KMS-11 (cell line): ENCODE data around the gene DGUOK.
A peak's percentile ranks its signal among the peaks of the same experiment; 100 is the strongest.

Experiments used
- H2AFZ ChIP-seq: fragments of 200-600 bp; sonication (generic); 2 replicates; pipeline ENCODE4 v1.6.1; 2016; ENCODE audit warnings: antibody characterized with exemption, mixed run types, low read depth
- H3K27ac ChIP-seq: fragments of 200-600 bp; sonication (generic); 2 replicates; pipeline ENCODE4 v1.6.1; 2016; ENCODE audit warnings: mild to moderate bottlenecking, mixed run types
- H3K27me3 ChIP-seq: fragments of 200-600 bp; sonication (generic); 2 replicates; pipeline ENCODE4 v1.6.1; 2017; ENCODE audit warnings: mild to moderate bottlenecking, low read depth, mixed run types, moderate library complexity; ENCODE audit not compliant: insufficient read depth
- H3K36me3 ChIP-seq: fragments of 200-600 bp; sonication (generic); 2 replicates; pipeline ENCODE4 v1.6.1; 2017; ENCODE audit warnings: mild to moderate bottlenecking, mixed run types; ENCODE audit not compliant: insufficient read depth
- H3K4me1 ChIP-seq: fragments of 200-600 bp; sonication (generic); 2 replicates; pipeline ENCODE4 v1.6.1; 2016; ENCODE audit warnings: mild to moderate bottlenecking, low read depth, mixed run types; ENCODE audit not compliant: poor library complexity, severe bottlenecking
- H3K4me2 ChIP-seq: fragments of 200-600 bp; sonication (generic); 2 replicates; pipeline ENCODE4 v1.7.0; 2016; ENCODE audit warnings: mild to moderate bottlenecking, mixed run types
- H3K4me3 ChIP-seq: fragments of 200-600 bp; sonication (generic); IDR thresholded peaks from 2 replicates; pipeline ENCODE4 v1.6.1; 2017; ENCODE audit warnings: low read depth, low read length, mixed read lengths; ENCODE audit not compliant: insufficient read depth
- H3K79me2 ChIP-seq: fragments of 200-600 bp; sonication (generic); 2 replicates; pipeline ENCODE4 v1.6.1; 2016; ENCODE audit warnings: low read depth, mixed run types; ENCODE audit not compliant: insufficient read depth
- H3K9ac ChIP-seq: fragments of 200-600 bp; sonication (generic); 2 replicates; pipeline ENCODE4 v1.6.1; 2016; ENCODE audit warnings: mild to moderate bottlenecking, mixed run types
- H4K20me1 ChIP-seq: fragments of 200-600 bp; sonication (generic); 2 replicates; pipeline ENCODE4 v1.6.1; 2016; ENCODE audit warnings: mild to moderate bottlenecking, mixed run types; ENCODE audit not compliant: insufficient read depth
- TF ChIP-seq, protein P1 (sequence below): fragments of 200-600 bp; sonication (generic); conservative IDR thresholded peaks from 2 replicates; pipeline ENCODE4 v1.6.1; 2017; ENCODE audit warnings: low read depth, mild to moderate bottlenecking, antibody characterized with exemption, low read length, moderate library complexity, mixed read lengths

The DGUOK gene

DNA sequence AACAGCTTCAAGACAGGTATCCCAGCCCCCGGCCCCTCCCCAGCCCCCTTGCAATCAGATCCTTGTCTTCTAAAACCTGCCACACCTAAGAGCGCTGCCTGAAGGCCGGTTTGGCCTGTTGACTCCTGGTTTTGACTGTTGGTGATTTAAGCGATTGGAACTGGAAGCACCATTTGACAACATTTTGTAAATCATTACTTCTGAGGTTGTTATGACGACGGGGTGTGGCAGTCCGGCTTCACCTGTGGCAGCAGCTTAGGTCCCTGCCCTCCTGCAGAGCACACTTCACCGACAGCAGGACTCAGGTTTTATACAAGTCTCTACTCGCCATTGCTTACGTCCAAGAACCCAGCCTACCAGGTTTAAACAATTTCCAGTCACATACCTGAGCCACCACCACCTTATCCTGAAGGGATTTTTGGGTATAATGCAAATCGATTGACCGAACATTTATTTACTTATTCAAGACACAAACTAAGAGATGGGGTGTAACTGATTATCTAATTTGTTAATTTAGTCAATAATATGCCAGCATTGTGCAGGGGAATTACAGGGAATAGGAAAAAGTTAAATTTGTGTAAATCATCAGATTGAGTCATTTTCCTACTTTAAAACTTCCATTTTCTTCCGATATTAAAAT lies 707 bp upstream of the DGUOK start:
- H3K4me1 ChIP-seq, result peaks cover 26% of the 10 kb centered on the region
- no peaks in the 10 kb centered on the region for H4K20me1 ChIP-seq
- H3K27ac ChIP-seq, result peak overlapping the region; percentile 11; the same call in 1 of the 2 replicates
- H3K9ac ChIP-seq, result peak overlapping the region; percentile 91; the same call in 1 of the 2 replicates
- H3K27me3 ChIP-seq, result no peaks in the 10 kb centered on the region
- TF ChIP-seq, protein P1, sequence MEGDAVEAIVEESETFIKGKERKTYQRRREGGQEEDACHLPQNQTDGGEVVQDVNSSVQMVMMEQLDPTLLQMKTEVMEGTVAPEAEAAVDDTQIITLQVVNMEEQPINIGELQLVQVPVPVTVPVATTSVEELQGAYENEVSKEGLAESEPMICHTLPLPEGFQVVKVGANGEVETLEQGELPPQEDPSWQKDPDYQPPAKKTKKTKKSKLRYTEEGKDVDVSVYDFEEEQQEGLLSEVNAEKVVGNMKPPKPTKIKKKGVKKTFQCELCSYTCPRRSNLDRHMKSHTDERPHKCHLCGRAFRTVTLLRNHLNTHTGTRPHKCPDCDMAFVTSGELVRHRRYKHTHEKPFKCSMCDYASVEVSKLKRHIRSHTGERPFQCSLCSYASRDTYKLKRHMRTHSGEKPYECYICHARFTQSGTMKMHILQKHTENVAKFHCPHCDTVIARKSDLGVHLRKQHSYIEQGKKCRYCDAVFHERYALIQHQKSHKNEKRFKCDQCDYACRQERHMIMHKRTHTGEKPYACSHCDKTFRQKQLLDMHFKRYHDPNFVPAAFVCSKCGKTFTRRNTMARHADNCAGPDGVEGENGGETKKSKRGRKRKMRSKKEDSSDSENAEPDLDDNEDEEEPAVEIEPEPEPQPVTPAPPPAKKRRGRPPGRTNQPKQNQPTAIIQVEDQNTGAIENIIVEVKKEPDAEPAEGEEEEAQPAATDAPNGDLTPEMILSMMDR, result no peak
- no peaks in the 10 kb centered on the region for H3K36me3 ChIP-seq
- H3K79me2 ChIP-seq, result peaks cover 40% of the 10 kb centered on the region
- peak overlapping the region; percentile 67 for H3K4me2 ChIP-seq
- H3K4me3 ChIP-seq, result no peak overlapping the region
- H2AFZ ChIP-seq, result peak overlapping the region; percentile 71

DNA sequence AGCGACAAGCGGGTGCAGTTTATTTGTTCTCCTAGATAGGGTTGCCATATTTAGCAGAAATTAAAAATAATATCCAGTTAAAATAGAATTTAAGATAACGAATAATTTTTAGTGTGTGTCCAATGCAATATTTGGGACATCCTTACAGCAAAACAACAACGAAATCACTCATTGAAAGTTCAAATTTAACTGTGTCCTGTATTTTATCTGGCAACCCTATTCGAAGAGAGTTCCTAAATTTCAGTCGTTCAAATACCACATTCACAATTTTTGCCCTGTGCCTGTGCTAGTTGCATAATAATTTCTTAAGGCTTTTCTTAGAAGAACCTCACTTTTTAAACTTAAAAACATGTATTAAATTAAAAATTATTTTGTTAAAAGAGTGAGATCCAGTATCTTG lies 664 bp downstream of the DGUOK start:
- peak overlapping the region; percentile 91 for H3K9ac ChIP-seq
- no peaks in the 10 kb centered on the region for H3K36me3 ChIP-seq
- peak overlapping the region; percentile 76 for H3K27ac ChIP-seq
- H3K27me3 ChIP-seq, result no peaks in the 10 kb centered on the region
- no peaks in the 10 kb centered on the region; the same call in 1 of the 2 replicates for H4K20me1 ChIP-seq
- peaks cover 52% of the 10 kb centered on the region for H3K79me2 ChIP-seq
- H3K4me3 ChIP-seq, result peak overlapping the region; percentile 93
- peak overlapping the region; percentile 71 for H2AFZ ChIP-seq
- TF ChIP-seq, protein P1, result no peak
- peak overlapping the region; percentile 91 for H3K4me2 ChIP-seq
- H3K4me1 ChIP-seq, result peaks cover 26% of the 10 kb centered on the region

DNA sequence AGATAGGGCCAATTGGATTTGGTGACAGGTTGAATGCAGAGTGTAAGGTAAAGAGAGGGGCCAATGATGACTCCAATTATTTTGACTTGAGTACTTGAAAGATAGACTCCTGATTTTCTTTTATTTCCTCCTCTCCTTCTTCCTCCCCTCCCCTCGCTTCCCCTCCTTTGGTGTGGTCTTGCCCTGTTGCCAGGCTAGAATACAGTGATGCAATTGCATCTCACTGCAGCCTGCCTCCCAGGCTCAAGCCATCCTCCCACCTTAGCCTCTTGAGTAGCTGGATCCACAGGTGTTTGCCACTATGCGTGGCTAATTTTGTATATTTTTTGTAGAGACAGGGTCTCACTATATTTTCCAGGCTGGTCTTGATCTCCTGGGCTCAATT lies 2.3 kb downstream of the DGUOK start:
- no peak overlapping the region for H3K4me3 ChIP-seq
- H3K9ac ChIP-seq, result no peak overlapping the region
- H4K20me1 ChIP-seq, result no peaks in the 10 kb centered on the region; the same call in 1 of the 2 replicates
- H3K4me2 ChIP-seq, result no peak overlapping the region; the same call in 1 of the 2 replicates
- TF ChIP-seq, protein P1, result no peak
- H3K27me3 ChIP-seq, result no peaks in the 10 kb centered on the region
- no peak overlapping the region for H3K27ac ChIP-seq
- H3K4me1 ChIP-seq, result peaks cover 26% of the 10 kb centered on the region
- H3K79me2 ChIP-seq, result peaks cover 58% of the 10 kb centered on the region
- H2AFZ ChIP-seq, result no peak overlapping the region
- no peaks in the 10 kb centered on the region for H3K36me3 ChIP-seq

GRCh38 chr2:73930386-73930785 lies 3.7 kb downstream of the DGUOK start:
- Histone ChIP-seq H2AFZ (no peak overlapping the region), H3K36me3 (no peaks in the 10 kb centered on the region), H4K20me1 (no peaks in the 10 kb centered on the region; the same call in 1 of the 2 replicates), H3K79me2 (peaks cover 64% of the 10 kb centered on the region), H3K9ac (no peak overlapping the region), H3K27ac (no peak overlapping the region), H3K4me1 (peaks cover 26% of the 10 kb centered on the region), H3K27me3 (no peaks in the 10 kb centered on the region), H3K4me3 (no peak overlapping the region), H3K4me2 (no peak overlapping the region)
- TF ChIP-seq, protein P1, result no peak
